Neural progenitor cell (in vitro differentiated cells): Measurements from ENCODE around the gene PRR14L. TPM values are rescaled to one million over a fixed set of nuclear protein-coding genes. Genes with fewer than 3 reads are reported as not detected.
A peak's percentile ranks its signal among the peaks of the same experiment; 100 is the strongest.

ENCODE experiments used
- DNase-seq: peaks from one replicate; pipeline ENCODE4 v3.0.0-alpha.2; 2016; ENCODE audit warnings: low spot score
- H2AFZ ChIP-seq: fragments of 200-600 bp; sonication (generic); replicated peaks from 2 replicates; pipeline ENCODE4 v1.6.1; 2016; ENCODE audit warnings: antibody characterized with exemption
- H3F3A ChIP-seq: fragments of 200-600 bp; sonication (generic); 2 replicates; pipeline ENCODE4 v1.6.1; 2016; ENCODE audit warnings: antibody characterized with exemption, low read depth
- H3K27ac ChIP-seq: fragments of 200-600 bp; sonication (generic); 2 replicates; pipeline ENCODE4 v1.5.1; 2016; ENCODE audit warnings: mild to moderate bottlenecking
- H3K27me3 ChIP-seq: fragments of 200-600 bp; sonication (generic); 2 replicates; pipeline ENCODE4 v1.6.1; 2016; ENCODE audit warnings: mild to moderate bottlenecking, moderate library complexity
- H3K36me3 ChIP-seq: fragments of 200-600 bp; sonication (generic); 2 replicates; pipeline ENCODE4 v1.5.1; 2016
- H3K4me1 ChIP-seq: fragments of 200-600 bp; sonication (generic); 2 replicates; pipeline ENCODE4 v1.6.1; 2016; ENCODE audit warnings: mixed run types
- H3K4me2 ChIP-seq: fragments of 200-600 bp; sonication (generic); 2 replicates; pipeline ENCODE4 v1.6.1; 2016
- H3K4me3 ChIP-seq: fragments of 200-600 bp; sonication (generic); 2 replicates; pipeline ENCODE4 v1.5.1; 2016
- H3K79me2 ChIP-seq: fragments of 200-600 bp; sonication (generic); 2 replicates; pipeline ENCODE4 v1.6.1; 2016; ENCODE audit warnings: low read depth
- H3K9ac ChIP-seq: fragments of 200-600 bp; sonication (generic); 2 replicates; pipeline ENCODE4 v1.6.1; 2016
- H3K9me3 ChIP-seq: fragments of 200-600 bp; sonication (generic); 2 replicates; pipeline ENCODE4 v1.5.1; 2016; ENCODE audit warnings: low read depth
- H4K20me1 ChIP-seq: fragments of 200-600 bp; sonication (generic); 2 replicates; pipeline ENCODE4 v1.6.1; 2016; ENCODE audit warnings: low read depth
- H3K27ac Mint-ChIP-seq: 3 replicates; pipeline ENCODE4 v1.8.0; 2021; ENCODE audit warnings: mixed read lengths
- H3K27me3 Mint-ChIP-seq: 2 replicates; pipeline ENCODE4 v1.8.0; 2022; ENCODE audit warnings: low read depth, mild to moderate bottlenecking, inconsistent platforms, moderate library complexity, mixed read lengths; ENCODE audit not compliant: insufficient read depth
- H3K36me3 Mint-ChIP-seq: 3 replicates; pipeline ENCODE4 v1.8.0; 2021; ENCODE audit warnings: mixed read lengths
- H3K4me1 Mint-ChIP-seq: 3 replicates; pipeline ENCODE4 v1.8.0; 2021; ENCODE audit warnings: mixed read lengths
- H3K4me3 Mint-ChIP-seq: 3 replicates; pipeline ENCODE4 v1.8.0; 2021; ENCODE audit warnings: mild to moderate bottlenecking, moderate library complexity, mixed read lengths
- H3K9me3 Mint-ChIP-seq: 3 replicates; pipeline ENCODE4 v1.8.0; 2020; ENCODE audit warnings: mixed read lengths
- CTCF ChIP-seq: fragments of 200-600 bp; sonication (generic); IDR thresholded peaks from 2 replicates; pipeline ENCODE4 v1.5.1; 2017; ENCODE audit warnings: antibody characterized with exemption, mild to moderate bottlenecking
- EZH2 ChIP-seq: fragments of 200-600 bp; sonication (generic); IDR thresholded peaks from 2 replicates; pipeline ENCODE4 v1.6.1; 2017; ENCODE audit warnings: antibody characterized with exemption, mild to moderate bottlenecking, moderate library complexity
- EZH2phosphoT487 ChIP-seq: fragments of 200-600 bp; sonication (generic); IDR thresholded peaks from 2 replicates; pipeline ENCODE4 v1.6.1; 2017; ENCODE audit warnings: antibody characterized with exemption
- total RNA-seq: library from RNA; depleted of rRNA; stranded (reverse); fragments of >200 nt; gene quantifications from 2 replicates; pipeline ENCODE4 v1.2.3, GENCODE V29; 2015; ENCODE audit warnings: low replicate concordance

The PRR14L gene
- total RNA-seq, 1 donor from 2014 or later = 74.2 TPM

- TF ChIP-seq CTCF (no peak), EZH2 (no peak), EZH2phosphoT487 (no peak)
- Histone ChIP-seq H3K9ac (no peak overlapping the region), H3K4me1 (no peaks in the 10 kb centered on the region), H3K27me3 (no peaks in the 10 kb centered on the region), H3K4me3 (no peak overlapping the region), H3K79me2 (no peaks in the 10 kb centered on the region), H4K20me1 (no peaks in the 10 kb centered on the region), H3F3A (peaks cover 24% of the 10 kb centered on the region), H3K4me2 (no peak overlapping the region), H3K9me3 (no peaks in the 10 kb centered on the region), H3K27ac (peak overlapping the region; percentile 1), H3K36me3 (peaks cover 7% of the 10 kb centered on the region), H2AFZ (no peak overlapping the region)
- Mint-ChIP-seq H3K9me3 (no peaks in the 10 kb centered on the region), H3K27me3 (peaks cover 5% of the 10 kb centered on the region), H3K4me1 (no peaks in the 10 kb centered on the region), H3K27ac (no peak overlapping the region), H3K4me3 (no peak overlapping the region), H3K36me3 (peaks cover 19% of the 10 kb centered on the region)
- no peak for DNase-seq
Measured at GRCh38 chr22:31682751-31683150, 67.2 kb downstream of the PRR14L start.

GRCh38 chr22:31681349-31682345 is 68.3 kb downstream of the PRR14L start:
- Histone ChIP-seq H4K20me1 (no peaks in the 10 kb centered on the region), H3K9ac (no peak overlapping the region), H2AFZ (no peak overlapping the region), H3K27ac (no peak overlapping the region), H3K79me2 (no peaks in the 10 kb centered on the region), H3K4me3 (no peak overlapping the region), H3K4me1 (no peaks in the 10 kb centered on the region), H3F3A (peaks cover 24% of the 10 kb centered on the region), H3K9me3 (no peaks in the 10 kb centered on the region), H3K36me3 (peaks cover 2% of the 10 kb centered on the region), H3K4me2 (no peak overlapping the region), H3K27me3 (no peaks in the 10 kb centered on the region)
- no peaks in the 10 kb centered on the region for H3K4me1 Mint-ChIP-seq
- peaks cover 17% of the 10 kb centered on the region for H3K36me3 Mint-ChIP-seq
- no peaks in the 10 kb centered on the region for H3K9me3 Mint-ChIP-seq
- TF ChIP-seq EZH2 = no peak
- DNase-seq = no peak
- peaks cover 5% of the 10 kb centered on the region for H3K27me3 Mint-ChIP-seq
- no peak overlapping the region for H3K27ac Mint-ChIP-seq
- H3K4me3 Mint-ChIP-seq = no peak overlapping the region

GRCh38 chr22:31680861-31681341 is 69.0 kb downstream of the PRR14L start:
- Histone ChIP-seq H3K27ac (no peak overlapping the region), H4K20me1 (no peaks in the 10 kb centered on the region), H3K27me3 (no peaks in the 10 kb centered on the region), H2AFZ (no peak overlapping the region), H3F3A (peaks cover 24% of the 10 kb centered on the region), H3K4me3 (no peak overlapping the region), H3K79me2 (no peaks in the 10 kb centered on the region), H3K9me3 (no peaks in the 10 kb centered on the region), H3K4me2 (no peak overlapping the region), H3K9ac (no peak overlapping the region), H3K36me3 (no peaks in the 10 kb centered on the region), H3K4me1 (no peaks in the 10 kb centered on the region)
- no peak overlapping the region for H3K4me3 Mint-ChIP-seq
- peaks cover 15% of the 10 kb centered on the region for H3K36me3 Mint-ChIP-seq
- H3K27me3 Mint-ChIP-seq = peaks cover 5% of the 10 kb centered on the region
- TF ChIP-seq EZH2 (no peak), CTCF (no peak), EZH2phosphoT487 (no peak)
- H3K9me3 Mint-ChIP-seq = no peaks in the 10 kb centered on the region
- no peaks in the 10 kb centered on the region for H3K4me1 Mint-ChIP-seq
- no peak overlapping the region for H3K27ac Mint-ChIP-seq
- DNase-seq = no peak

- Mint-ChIP-seq H3K9me3 (no peaks in the 10 kb centered on the region), H3K4me1 (no peaks in the 10 kb centered on the region), H3K4me3 (no peak overlapping the region), H3K36me3 (no peaks in the 10 kb centered on the region), H3K27me3 (no peaks in the 10 kb centered on the region), H3K27ac (peak overlapping the region; percentile 54)
- H4K20me1 ChIP-seq = no peaks in the 10 kb centered on the region
- H3K4me1 ChIP-seq = no peaks in the 10 kb centered on the region
- H3K9me3 ChIP-seq = no peaks in the 10 kb centered on the region
- no peak overlapping the region for H3K4me3 ChIP-seq
- no peak overlapping the region for H3K9ac ChIP-seq
- peaks cover 24% of the 10 kb centered on the region for H3F3A ChIP-seq
- TF ChIP-seq CTCF (no peak), EZH2phosphoT487 (no peak), EZH2 (no peak)
- H3K4me2 ChIP-seq = no peak overlapping the region
- no peak overlapping the region for H2AFZ ChIP-seq
- H3K27me3 ChIP-seq = no peaks in the 10 kb centered on the region
- no peak for DNase-seq
- no peak overlapping the region for H3K27ac ChIP-seq
- no peaks in the 10 kb centered on the region for H3K79me2 ChIP-seq
- H3K36me3 ChIP-seq = no peaks in the 10 kb centered on the region
Measured at GRCh38 chr22:31678748-31679147, 71.2 kb downstream of the PRR14L start.
